NB4 (cell line): Measurements from ENCODE around the gene ZNF557.

Experiments used
- POLR2A ChIP-seq: IDR thresholded peaks from 2 replicates; pipeline ENCODE4 v1.6.1; 2011; ENCODE audit warnings: mild to moderate bottlenecking; ENCODE audit not compliant: insufficient read length; ENCODE audit errors: extremely low read depth
- TF ChIP-seq, protein P1 (sequence below): IDR thresholded peaks from one replicate; pipeline ENCODE4 v1.5.1; 2012; ENCODE audit warnings: low read depth, low read length
- TF ChIP-seq, protein P2 (sequence below): IDR thresholded peaks from 2 replicates; pipeline ENCODE4 v1.6.1; 2011; ENCODE audit warnings: low read depth, low read length

DNA sequence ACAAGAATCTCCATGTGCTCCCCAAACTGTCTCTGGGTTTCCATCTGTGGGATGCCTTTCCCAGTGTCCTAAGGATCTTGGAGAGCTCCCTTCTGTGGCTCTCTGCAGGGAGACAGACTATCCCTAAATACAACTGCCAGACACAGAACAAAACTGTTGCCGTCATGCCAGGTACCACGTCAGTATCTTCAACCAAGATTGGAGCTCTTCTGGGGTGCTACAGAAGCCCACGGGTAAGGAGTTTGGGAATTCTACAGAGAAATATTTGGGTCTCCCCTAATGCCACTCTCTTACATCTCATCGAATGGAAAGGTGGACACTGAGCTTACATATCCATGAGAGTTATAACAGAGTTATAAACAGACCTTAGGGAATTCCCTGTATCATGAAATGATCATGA lies 6.2 kb upstream of the ZNF557 start:
- TF ChIP-seq, protein P1, sequence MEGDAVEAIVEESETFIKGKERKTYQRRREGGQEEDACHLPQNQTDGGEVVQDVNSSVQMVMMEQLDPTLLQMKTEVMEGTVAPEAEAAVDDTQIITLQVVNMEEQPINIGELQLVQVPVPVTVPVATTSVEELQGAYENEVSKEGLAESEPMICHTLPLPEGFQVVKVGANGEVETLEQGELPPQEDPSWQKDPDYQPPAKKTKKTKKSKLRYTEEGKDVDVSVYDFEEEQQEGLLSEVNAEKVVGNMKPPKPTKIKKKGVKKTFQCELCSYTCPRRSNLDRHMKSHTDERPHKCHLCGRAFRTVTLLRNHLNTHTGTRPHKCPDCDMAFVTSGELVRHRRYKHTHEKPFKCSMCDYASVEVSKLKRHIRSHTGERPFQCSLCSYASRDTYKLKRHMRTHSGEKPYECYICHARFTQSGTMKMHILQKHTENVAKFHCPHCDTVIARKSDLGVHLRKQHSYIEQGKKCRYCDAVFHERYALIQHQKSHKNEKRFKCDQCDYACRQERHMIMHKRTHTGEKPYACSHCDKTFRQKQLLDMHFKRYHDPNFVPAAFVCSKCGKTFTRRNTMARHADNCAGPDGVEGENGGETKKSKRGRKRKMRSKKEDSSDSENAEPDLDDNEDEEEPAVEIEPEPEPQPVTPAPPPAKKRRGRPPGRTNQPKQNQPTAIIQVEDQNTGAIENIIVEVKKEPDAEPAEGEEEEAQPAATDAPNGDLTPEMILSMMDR: no peak
- TF ChIP-seq POLR2A: no peak
- TF ChIP-seq, protein P2, sequence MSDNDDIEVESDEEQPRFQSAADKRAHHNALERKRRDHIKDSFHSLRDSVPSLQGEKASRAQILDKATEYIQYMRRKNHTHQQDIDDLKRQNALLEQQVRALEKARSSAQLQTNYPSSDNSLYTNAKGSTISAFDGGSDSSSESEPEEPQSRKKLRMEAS: no peak
